HEK293T (cell line): Measurements from ENCODE around the gene PI4K2A.

Experiments used
- ARNT ChIP-seq: fragments of 450-650 bp; IDR thresholded peaks from 2 replicates; pipeline ENCODE4 v1.6.1; 2017; ENCODE audit warnings: mild to moderate bottlenecking
- CTBP1 ChIP-seq: fragments of 450-650 bp; IDR thresholded peaks from 2 replicates; pipeline ENCODE4 v1.6.1; 2016; ENCODE audit warnings: borderline replicate concordance
- ELF4 ChIP-seq: fragments of 450-650 bp; IDR thresholded peaks from 2 replicates; pipeline ENCODE4 v1.6.1; 2017; ENCODE audit warnings: antibody characterized with exemption
- FOXA1 ChIP-seq: fragments of 450-650 bp; IDR thresholded peaks from 2 replicates; pipeline ENCODE4 v1.6.1; 2016; ENCODE audit warnings: mild to moderate bottlenecking
- FOXK2 ChIP-seq: fragments of 450-650 bp; IDR thresholded peaks from 2 replicates; pipeline ENCODE4 v1.6.1; 2016; ENCODE audit warnings: mild to moderate bottlenecking
- FOXM1 ChIP-seq: fragments of 450-650 bp; IDR thresholded peaks from 2 replicates; pipeline ENCODE4 v1.6.1; 2017; ENCODE audit warnings: mild to moderate bottlenecking, borderline replicate concordance
- LEF1 ChIP-seq: fragments of 450-650 bp; IDR thresholded peaks from 2 replicates; pipeline ENCODE4 v1.6.1; 2017; ENCODE audit warnings: mild to moderate bottlenecking, borderline replicate concordance
- NFRKB ChIP-seq: fragments of 450-650 bp; IDR thresholded peaks from 2 replicates; pipeline ENCODE4 v1.6.1; 2016; ENCODE audit warnings: mild to moderate bottlenecking, moderate library complexity
- PKNOX1 ChIP-seq: fragments of 450-650 bp; IDR thresholded peaks from 2 replicates; pipeline ENCODE4 v1.6.1; 2016
- SP1 ChIP-seq: fragments of 450-650 bp; IDR thresholded peaks from 2 replicates; pipeline ENCODE4 v1.6.1; 2017
- SUZ12 ChIP-seq: fragments of 450-650 bp; IDR thresholded peaks from 2 replicates; pipeline ENCODE4 v1.6.1; 2016; ENCODE audit warnings: mild to moderate bottlenecking
- TARDBP ChIP-seq: fragments of 450-650 bp; IDR thresholded peaks from 2 replicates; pipeline ENCODE4 v1.6.1; 2016
- ZNF384 ChIP-seq: fragments of 450-650 bp; IDR thresholded peaks from 2 replicates; pipeline ENCODE4 v1.6.1; 2016

- no peak for TF ChIP-seq TARDBP
- no peak for TF ChIP-seq FOXA1
- no peak for TF ChIP-seq CTBP1
- no peak for TF ChIP-seq FOXM1
- no peak for TF ChIP-seq FOXK2
- no peak for TF ChIP-seq PKNOX1
- TF ChIP-seq LEF1 = no peak
- TF ChIP-seq ZNF384 = no peak
- no peak for TF ChIP-seq ELF4
- TF ChIP-seq ARNT = no peak
- no peak for TF ChIP-seq SP1
- TF ChIP-seq NFRKB = no peak
- no peak for TF ChIP-seq SUZ12
Observed at GRCh38 chr10:97690133-97690532, 49.7 kb downstream of the PI4K2A start.
